ENCODE results near the gene CMKLR1. TPM values are rescaled to one million over a fixed set of nuclear protein-coding genes. Genes with fewer than 3 reads are reported as not detected.

Gene CMKLR1
- total and polyA plus RNA-seq, 2 experiments from 2014 or later, result 0.06 TPM; not detected in 1

DNA sequence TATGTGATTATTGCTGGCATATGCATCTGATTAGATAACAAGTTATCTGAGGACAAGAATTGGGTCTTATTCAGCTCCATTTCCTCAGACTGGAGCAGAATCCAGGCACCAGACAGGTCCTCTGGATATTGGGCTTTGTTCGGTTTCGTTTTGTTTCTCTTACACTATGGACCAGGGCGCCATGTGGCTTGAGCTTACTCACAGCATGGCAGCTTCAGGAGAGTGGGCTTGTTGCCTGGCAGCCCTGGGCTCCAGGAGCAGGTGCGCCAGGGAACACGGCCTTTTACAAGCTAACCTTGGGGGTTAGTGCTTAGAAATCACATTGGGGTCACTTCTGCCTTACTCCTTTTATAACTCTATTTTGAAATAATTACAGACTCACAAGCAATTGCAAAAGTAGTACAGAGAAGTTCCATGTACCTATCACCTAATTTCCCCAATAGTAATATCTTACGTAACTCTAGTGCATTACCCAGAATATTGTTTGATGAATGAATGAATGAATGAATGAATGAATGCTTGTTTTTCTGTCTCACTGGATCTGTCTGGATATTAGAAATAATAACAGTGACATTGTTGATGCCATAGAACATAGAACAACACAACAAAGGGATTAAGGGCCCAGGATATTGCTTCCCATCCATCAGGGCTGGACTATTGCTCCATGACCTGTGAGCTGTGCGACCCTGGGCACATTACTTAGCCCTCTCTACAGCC lies 39.0 kb downstream of the CMKLR1 start:
- DNase-seq (ENCODE audit: low read depth in 1 of 2, low spot score in 1 of 2), result no peak
- H3K4me1 ChIP-seq (ENCODE audit: low read depth), result peaks cover 8% of the 10 kb centered on the region
- H3K36me3 ChIP-seq, result no peaks in the 10 kb centered on the region
- H3K9me3 ChIP-seq (ENCODE audit: low read depth), result no peaks in the 10 kb centered on the region
- no peaks in the 10 kb centered on the region for H3K27me3 ChIP-seq
- H3K27ac ChIP-seq, result no peak overlapping the region
- no peak for TF ChIP-seq CTCF (IDR thresholded peaks at IDR 0.05; ENCODE audit: low read depth, low read length)
- no peak overlapping the region for H3K4me3 ChIP-seq

GRCh38 chr12:108299516-108299915 lies 39.6 kb downstream of the CMKLR1 start:
- DNase-seq (ENCODE audit: low read depth in 1 of 2, low spot score in 1 of 2), result no peak
- Histone ChIP-seq H3K4me3 (no peak overlapping the region), H3K4me1 (ENCODE audit: low read depth) (peaks cover 4% of the 10 kb centered on the region), H3K9me3 (ENCODE audit: low read depth) (no peaks in the 10 kb centered on the region), H3K27ac (no peak overlapping the region), H3K27me3 (no peaks in the 10 kb centered on the region), H3K36me3 (no peaks in the 10 kb centered on the region)
- no peak for TF ChIP-seq CTCF (IDR thresholded peaks at IDR 0.05; ENCODE audit: low read depth, low read length)

DNA sequence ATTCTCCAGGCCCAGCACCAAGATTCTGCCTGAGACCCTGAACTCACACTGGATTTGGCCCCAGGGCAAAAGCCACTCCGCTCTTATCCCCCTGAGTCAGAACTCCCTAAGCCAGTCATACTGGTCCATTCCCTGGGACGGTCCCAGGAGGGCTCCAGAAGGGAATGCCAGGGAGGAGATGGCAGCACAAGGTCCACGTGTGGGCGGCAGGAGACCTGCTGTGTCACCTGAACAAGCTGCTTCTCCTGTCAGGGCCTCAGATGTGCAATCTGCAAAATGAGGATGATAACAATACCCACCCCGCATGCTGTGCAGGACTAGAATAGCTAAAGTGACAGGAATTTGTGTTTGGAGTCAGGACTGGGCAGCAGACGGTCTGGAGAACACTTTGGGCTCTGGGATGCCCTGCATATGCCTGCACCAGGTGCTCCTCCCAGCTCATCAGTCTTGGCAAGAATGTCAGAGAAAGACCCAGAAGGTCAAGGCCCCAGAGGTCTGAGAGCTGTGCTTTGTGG lies 40.3 kb downstream of the CMKLR1 start:
- Histone ChIP-seq H3K36me3 (no peaks in the 10 kb centered on the region), H3K4me1 (ENCODE audit: low read depth) (no peaks in the 10 kb centered on the region), H3K27me3 (no peaks in the 10 kb centered on the region), H3K27ac (no peak overlapping the region), H3K9me3 (ENCODE audit: low read depth) (no peaks in the 10 kb centered on the region), H3K4me3 (no peak overlapping the region)
- no peak for DNase-seq (ENCODE audit: low read depth in 1 of 2, low spot score in 1 of 2)
- no peak for TF ChIP-seq CTCF (IDR thresholded peaks at IDR 0.05; ENCODE audit: low read depth, low read length)

DNA sequence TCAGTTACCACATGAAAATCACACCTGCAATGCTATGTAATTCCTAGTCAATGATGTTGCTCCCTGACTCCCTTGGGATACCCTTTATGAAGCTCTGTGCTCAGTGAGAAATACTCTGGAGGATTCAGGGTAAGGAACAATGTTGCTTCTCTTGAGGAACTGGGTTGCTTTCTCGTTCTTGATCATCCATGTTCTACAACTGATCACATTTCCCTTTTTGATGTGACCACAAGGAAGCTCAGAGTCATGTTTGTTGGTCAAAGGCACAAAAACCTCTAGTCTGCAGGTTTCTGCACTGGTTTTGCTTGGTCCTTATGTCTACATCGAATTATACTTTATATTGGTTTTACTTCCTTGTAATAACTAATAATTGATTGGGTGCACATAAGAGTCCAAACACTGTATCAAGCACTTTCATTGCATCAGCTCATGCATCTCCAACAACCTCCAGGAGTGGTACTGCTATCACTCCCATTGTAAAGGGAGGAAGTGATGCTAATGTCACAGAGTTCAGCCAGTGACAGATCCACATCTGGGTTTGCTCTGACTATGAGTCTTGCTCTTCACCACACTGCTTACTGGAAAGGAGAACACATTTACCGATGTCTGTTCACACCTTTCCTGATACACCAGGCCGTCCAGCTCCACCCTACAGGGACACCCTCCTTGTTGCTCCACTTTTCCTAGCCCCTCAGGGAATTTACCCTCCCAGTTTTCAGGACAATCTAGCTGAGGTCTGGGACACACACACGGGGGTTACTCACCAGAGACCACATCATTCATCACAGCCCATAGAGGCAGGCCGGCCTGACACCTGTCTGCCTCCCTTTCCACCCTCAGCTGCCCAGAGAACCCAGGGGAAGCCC lies 41.0 kb downstream of the CMKLR1 start:
- Histone ChIP-seq H3K27ac (no peak overlapping the region), H3K27me3 (no peaks in the 10 kb centered on the region), H3K9me3 (ENCODE audit: low read depth) (no peaks in the 10 kb centered on the region), H3K36me3 (no peaks in the 10 kb centered on the region), H3K4me3 (no peak overlapping the region), H3K4me1 (ENCODE audit: low read depth) (no peaks in the 10 kb centered on the region)
- no peak for TF ChIP-seq CTCF (IDR thresholded peaks at IDR 0.05; ENCODE audit: low read depth, low read length)
- no peak for DNase-seq (ENCODE audit: low read depth in 1 of 2, low spot score in 1 of 2)

- Histone ChIP-seq H3K4me3 (no peak overlapping the region), H3K36me3 (no peaks in the 10 kb centered on the region), H3K27me3 (no peaks in the 10 kb centered on the region), H3K9me3 (ENCODE audit: low read depth) (no peaks in the 10 kb centered on the region), H3K27ac (no peak overlapping the region), H3K4me1 (ENCODE audit: low read depth) (no peaks in the 10 kb centered on the region)
- DNase-seq (ENCODE audit: low read depth in 1 of 2, low spot score in 1 of 2), result no peak
- TF ChIP-seq CTCF (IDR thresholded peaks at IDR 0.05; ENCODE audit: low read depth, low read length), result no peak
Measured at GRCh38 chr12:108297424-108297823, 41.7 kb downstream of the CMKLR1 start.
